GM23338 (cell line): Measurements from ENCODE around the gene HMX2.

Source experiments
- CREB1 ChIP-seq: fragments of 250-450 bp; sonication (Bioruptor Pico); IDR thresholded peaks from 2 replicates; pipeline ENCODE4 v1.5.0; 2020; ENCODE audit warnings: low read depth, mild to moderate bottlenecking, moderate library complexity
- CTCF ChIP-seq, 2 experiments: fragments of 200-600 bp in 1 of 2; sonication (generic) in 1 of 2; conservative IDR thresholded peaks; 2 replicates each; pipeline versions ENCODE4 v1.5.1 to v1.6.1; 2016 to 2017; ENCODE audit warnings: antibody characterized with exemption in 2 of 2, low read depth in 2 of 2, mild to moderate bottlenecking in 2 of 2, moderate library complexity in 1 of 2
- EZH2 ChIP-seq: fragments of 200-600 bp; sonication (generic); IDR thresholded peaks from one replicate; pipeline ENCODE4 v1.8.0; 2017; ENCODE audit warnings: antibody characterized with exemption, mild to moderate bottlenecking, low read depth; ENCODE audit not compliant: unreplicated experiment
- NANOG ChIP-seq: IDR thresholded peaks from 2 replicates; pipeline ENCODE4 v1.6.1; 2016; ENCODE audit warnings: antibody characterized with exemption, borderline replicate concordance
- ZNF462 ChIP-seq: fragments of 250-450 bp; sonication (Bioruptor Pico); IDR thresholded peaks from 2 replicates; pipeline ENCODE4 v1.5.0; 2020; ENCODE audit warnings: mild to moderate bottlenecking, moderate library complexity

- TF ChIP-seq CTCF (conservative IDR thresholded peaks at IDR 0.05; ENCODE audit: low read depth in 2 of 2) = no peak
- no peak for TF ChIP-seq NANOG
- peak; percentile 90 for TF ChIP-seq EZH2
- TF ChIP-seq CREB1 = no peak
- no peak for TF ChIP-seq ZNF462 (CRISPR knock-in tag)
Observed at GRCh38 chr10:123136806-123137642, 10.9 kb upstream of the HMX2 start.
